ENCODE data around the gene TPT1.
"Not testable (repeated sequence)": the region's sequence is repeated elsewhere in the genome, so short reads cannot be mapped to it uniquely, and the experiment has no call there.

Gene TPT1

GRCh38 chr13:45356966-45357672, 16.1 kb upstream of the TPT1 start:
- H3K9me3 Mint-ChIP-seq, result no peaks in the 10 kb centered on the region
- H3K36me3 Mint-ChIP-seq (ENCODE audit: insufficient read depth), result peaks cover 49% of the 10 kb centered on the region
- peak overlapping the region; percentile 53 to 92 for H3K27ac Mint-ChIP-seq
- no peak overlapping the region for H3K4me3 Mint-ChIP-seq
- DNase-seq, result no peak
- H3K27me3 Mint-ChIP-seq, result no peaks in the 10 kb centered on the region
- peaks cover 9 to 16% of the 10 kb centered on the region in 2 donors for H3K4me1 Mint-ChIP-seq (ENCODE audit: low read depth in 2 of 2)
- peak; percentile 27 for ATAC-seq (replicated peaks)

- peaks cover 63% of the 10 kb centered on the region for H3K36me3 Mint-ChIP-seq (ENCODE audit: insufficient read depth)
- no peaks in the 10 kb centered on the region for H3K27me3 Mint-ChIP-seq
- H3K9me3 Mint-ChIP-seq, result no peaks in the 10 kb centered on the region
- H3K4me3 Mint-ChIP-seq, result no peak overlapping the region
- DNase-seq, result no peak
- H3K4me1 Mint-ChIP-seq (ENCODE audit: low read depth in 2 of 2), result peaks cover 8 to 18% of the 10 kb centered on the region in 2 donors
- no peak for ATAC-seq (replicated peaks)
- peak overlapping the region in 1 of 2 donors; percentile 62 for H3K27ac Mint-ChIP-seq
Observed at GRCh38 chr13:45353895-45354294, 12.9 kb upstream of the TPT1 start.

DNA sequence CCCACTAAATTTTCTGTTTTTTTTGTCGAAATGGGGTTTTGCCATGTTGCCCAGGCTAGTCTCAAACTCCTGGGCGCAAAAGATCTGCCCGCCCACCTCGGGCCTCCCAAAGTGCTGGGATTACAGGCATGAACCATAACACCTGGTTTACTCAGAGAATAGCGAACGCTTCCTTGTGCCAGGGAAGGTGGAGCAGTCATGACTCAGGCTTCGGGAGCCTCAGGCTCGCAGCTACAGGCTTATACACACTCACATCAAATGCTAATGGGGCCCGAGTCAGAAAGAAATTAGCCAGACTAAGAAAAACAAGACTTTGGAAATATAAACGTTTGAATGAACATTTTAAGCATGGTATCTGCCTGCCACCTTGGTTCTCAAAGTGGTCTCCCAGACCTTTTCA, 11.0 kb upstream of the TPT1 start:
- no peak overlapping the region for H3K27ac Mint-ChIP-seq
- H3K4me1 Mint-ChIP-seq (ENCODE audit: low read depth in 2 of 2), result peaks cover 2 to 18% of the 10 kb centered on the region in 2 donors
- peaks cover 64% of the 10 kb centered on the region for H3K36me3 Mint-ChIP-seq (ENCODE audit: insufficient read depth)
- no peaks in the 10 kb centered on the region for H3K27me3 Mint-ChIP-seq
- DNase-seq (no peak), ATAC-seq (replicated peaks) (no peak)
- no peak overlapping the region for H3K4me3 Mint-ChIP-seq
- H3K9me3 Mint-ChIP-seq, result no peaks in the 10 kb centered on the region

GRCh38 chr13:45350152-45350551, 9.2 kb upstream of the TPT1 start:
- Mint-ChIP-seq H3K27ac (no peak overlapping the region), H3K4me1 (ENCODE audit: low read depth in 2 of 2) (peaks cover 2 to 11% of the 10 kb centered on the region in 2 donors), H3K9me3 (no peaks in the 10 kb centered on the region), H3K27me3 (no peaks in the 10 kb centered on the region), H3K4me3 (no peak overlapping the region), H3K36me3 (ENCODE audit: insufficient read depth) (peaks cover 79% of the 10 kb centered on the region)
- DNase-seq (no peak), ATAC-seq (replicated peaks) (no peak)

- peaks cover 82% of the 10 kb centered on the region for H3K36me3 Mint-ChIP-seq (ENCODE audit: insufficient read depth)
- no peak overlapping the region for H3K4me3 Mint-ChIP-seq
- no peaks in the 10 kb centered on the region for H3K27me3 Mint-ChIP-seq
- no peak overlapping the region for H3K27ac Mint-ChIP-seq
- H3K9me3 Mint-ChIP-seq, result no peaks in the 10 kb centered on the region
- DNase-seq (no peak), ATAC-seq (replicated peaks) (no peak)
- peaks cover 2 to 15% of the 10 kb centered on the region in 2 donors for H3K4me1 Mint-ChIP-seq (ENCODE audit: low read depth in 2 of 2)
Observed at GRCh38 chr13:45349438-45349837, 8.5 kb upstream of the TPT1 start.

- H3K27me3 Mint-ChIP-seq; H3K27ac Mint-ChIP-seq; DNase-seq; H3K4me3 Mint-ChIP-seq; ATAC-seq (replicated peaks); H3K9me3 Mint-ChIP-seq: not testable (repeated sequence)
- H3K4me1 Mint-ChIP-seq (ENCODE audit: low read depth in 2 of 2), result peaks cover 4 to 32% of the 10 kb centered on the region in 2 donors
- H3K36me3 Mint-ChIP-seq (ENCODE audit: insufficient read depth), result peaks cover 61% of the 10 kb centered on the region
Observed at GRCh38 chr13:45344064-45344463, 3.1 kb upstream of the TPT1 start.

GRCh38 chr13:45343102-45343501, 2.1 kb upstream of the TPT1 start:
- not testable (repeated sequence) for H3K27me3 Mint-ChIP-seq; H3K9me3 Mint-ChIP-seq; ATAC-seq (replicated peaks); DNase-seq; H3K4me3 Mint-ChIP-seq
- Mint-ChIP-seq H3K4me1 (ENCODE audit: low read depth in 2 of 2) (peaks cover 14 to 41% of the 10 kb centered on the region in 2 donors), H3K36me3 (ENCODE audit: insufficient read depth) (peaks cover 66% of the 10 kb centered on the region), H3K27ac (peak overlapping the region in 1 of 2 donors; percentile 98)

DNA sequence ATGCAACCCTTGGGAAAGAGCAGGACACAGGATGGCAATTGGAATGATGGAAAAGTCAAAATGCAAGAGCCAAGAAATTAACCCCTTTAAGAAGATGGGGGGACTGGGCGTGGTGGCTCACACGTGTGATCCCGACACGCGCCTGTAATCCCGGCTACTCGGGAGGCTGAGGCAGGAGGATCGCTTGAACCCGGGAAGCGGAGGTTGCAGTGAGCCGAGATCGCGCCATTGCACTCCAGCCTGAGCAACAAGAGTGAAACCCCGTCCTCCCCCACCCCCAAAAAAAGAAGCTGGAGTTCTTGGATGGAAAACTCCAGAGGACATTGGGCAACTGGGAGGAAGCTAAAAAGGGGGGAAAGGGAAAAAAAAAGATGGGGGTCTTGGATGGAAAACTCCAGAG, 1.7 kb upstream of the TPT1 start:
- not testable (repeated sequence) for ATAC-seq (replicated peaks); H3K9me3 Mint-ChIP-seq; H3K27me3 Mint-ChIP-seq; DNase-seq
- Mint-ChIP-seq H3K36me3 (ENCODE audit: insufficient read depth) (peaks cover 70% of the 10 kb centered on the region), H3K4me3 (peak overlapping the region; percentile 96 to 97), H3K4me1 (ENCODE audit: low read depth in 2 of 2) (peaks cover 15 to 45% of the 10 kb centered on the region in 2 donors), H3K27ac (peak overlapping the region in 1 of 2 donors; percentile 98)

GRCh38 chr13:45341799-45342500, 967 bp upstream of the TPT1 start:
- ATAC-seq (replicated peaks) (no peak), DNase-seq (no peak)
- H3K36me3 Mint-ChIP-seq (ENCODE audit: insufficient read depth), result peaks cover 71% of the 10 kb centered on the region
- peak overlapping the region; percentile 96 to 97 for H3K4me3 Mint-ChIP-seq
- no peaks in the 10 kb centered on the region for H3K27me3 Mint-ChIP-seq
- peaks cover 21 to 48% of the 10 kb centered on the region in 2 donors for H3K4me1 Mint-ChIP-seq (ENCODE audit: low read depth in 2 of 2)
- H3K27ac Mint-ChIP-seq, result peak overlapping the region; percentile 98
- H3K9me3 Mint-ChIP-seq, result no peaks in the 10 kb centered on the region

DNA sequence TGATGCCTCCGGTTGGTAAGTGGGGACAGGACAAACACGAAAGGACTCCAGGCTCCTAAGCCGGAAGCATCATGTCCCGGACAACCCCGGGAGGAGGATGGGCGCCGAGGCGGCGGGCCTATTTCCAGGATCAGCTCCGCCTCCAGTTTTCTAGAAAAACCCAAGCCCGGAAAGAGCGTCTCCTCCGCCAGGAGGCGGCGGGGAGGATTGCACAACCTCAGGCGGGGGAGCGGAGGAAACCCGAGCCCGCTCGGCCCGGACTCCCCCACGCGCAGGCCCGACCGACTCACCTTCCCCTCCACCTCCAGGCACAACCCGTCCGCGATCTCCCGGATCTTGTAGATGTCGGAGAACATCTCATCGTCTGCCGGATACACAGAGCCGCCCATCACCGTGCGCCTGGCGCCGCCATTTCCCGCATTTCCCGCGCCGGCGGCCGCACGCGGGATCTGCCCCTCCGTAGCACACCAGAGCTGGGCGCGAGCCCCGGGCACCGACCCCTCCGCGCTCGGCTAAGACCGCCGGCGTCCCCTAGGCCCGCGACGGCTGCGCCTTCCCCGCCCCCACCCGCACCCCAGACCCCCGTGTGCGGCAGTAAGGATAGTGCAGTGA, 455 bp downstream of the TPT1 start:
- peaks cover 35 to 59% of the 10 kb centered on the region in 2 donors for H3K4me1 Mint-ChIP-seq (ENCODE audit: low read depth in 2 of 2)
- H3K27me3 Mint-ChIP-seq, result no peaks in the 10 kb centered on the region
- DNase-seq (peak; percentile 75 to 77 (median 77)), ATAC-seq (replicated peaks) (peak; percentile 56)
- H3K27ac Mint-ChIP-seq, result peak overlapping the region; percentile 98
- H3K9me3 Mint-ChIP-seq, result no peaks in the 10 kb centered on the region
- peaks cover 71% of the 10 kb centered on the region for H3K36me3 Mint-ChIP-seq (ENCODE audit: insufficient read depth)
- H3K4me3 Mint-ChIP-seq, result peak overlapping the region; percentile 96 to 97

DNA sequence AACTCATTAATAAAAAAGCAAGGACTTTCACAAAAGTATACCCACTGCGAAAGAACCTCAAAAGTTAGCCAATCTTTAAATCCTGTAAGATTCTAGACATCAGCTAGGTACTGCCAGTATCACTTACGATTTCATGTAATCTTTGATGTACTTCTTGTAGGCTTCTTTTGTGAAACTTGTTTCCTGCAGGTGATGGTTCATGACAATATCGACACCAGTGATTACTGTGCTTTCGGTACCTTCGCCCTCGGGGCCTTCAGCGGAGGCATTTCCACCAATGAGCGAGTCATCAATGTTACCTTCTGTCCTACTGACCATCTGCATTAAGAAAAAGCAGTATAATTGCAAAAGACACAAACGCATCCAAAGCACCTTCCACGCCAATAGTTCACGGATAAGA, 1.1 kb downstream of the TPT1 start:
- Mint-ChIP-seq H3K27ac (peak overlapping the region; percentile 98), H3K9me3 (no peaks in the 10 kb centered on the region), H3K27me3 (no peaks in the 10 kb centered on the region), H3K4me3 (peak overlapping the region; percentile 96 to 97), H3K36me3 (ENCODE audit: insufficient read depth) (peaks cover 69% of the 10 kb centered on the region), H3K4me1 (ENCODE audit: low read depth in 2 of 2) (peaks cover 42 to 66% of the 10 kb centered on the region in 2 donors)
- DNase-seq (peak in 2 of 3 experiments; percentile 8 to 16), ATAC-seq (replicated peaks) (no peak)

DNA sequence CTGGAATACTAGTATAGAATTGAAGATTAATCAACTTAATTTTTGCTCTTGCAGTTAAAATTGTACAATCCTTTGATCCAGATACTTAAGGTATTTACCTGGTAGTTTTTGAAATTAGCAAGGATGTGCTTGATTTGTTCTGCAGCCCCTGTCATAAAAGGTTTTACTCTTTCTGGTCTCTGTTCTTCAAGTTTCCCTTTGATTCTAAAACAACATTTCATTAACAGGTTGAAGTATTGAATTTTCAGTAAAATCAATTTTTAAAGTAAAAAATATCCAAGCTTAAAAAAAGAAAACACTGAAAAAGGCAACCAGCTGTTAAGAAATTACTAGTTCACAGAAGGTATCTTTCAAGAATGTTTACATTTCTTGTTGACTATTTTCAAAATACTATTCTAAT, 1.6 kb downstream of the TPT1 start:
- DNase-seq (no peak), ATAC-seq (replicated peaks) (no peak)
- Mint-ChIP-seq H3K4me1 (ENCODE audit: low read depth in 2 of 2) (peaks cover 46 to 67% of the 10 kb centered on the region in 2 donors), H3K27me3 (no peaks in the 10 kb centered on the region), H3K36me3 (ENCODE audit: insufficient read depth) (peaks cover 69% of the 10 kb centered on the region), H3K9me3 (no peaks in the 10 kb centered on the region), H3K4me3 (peak overlapping the region; percentile 96 to 97), H3K27ac (peak overlapping the region; percentile 98)

DNA sequence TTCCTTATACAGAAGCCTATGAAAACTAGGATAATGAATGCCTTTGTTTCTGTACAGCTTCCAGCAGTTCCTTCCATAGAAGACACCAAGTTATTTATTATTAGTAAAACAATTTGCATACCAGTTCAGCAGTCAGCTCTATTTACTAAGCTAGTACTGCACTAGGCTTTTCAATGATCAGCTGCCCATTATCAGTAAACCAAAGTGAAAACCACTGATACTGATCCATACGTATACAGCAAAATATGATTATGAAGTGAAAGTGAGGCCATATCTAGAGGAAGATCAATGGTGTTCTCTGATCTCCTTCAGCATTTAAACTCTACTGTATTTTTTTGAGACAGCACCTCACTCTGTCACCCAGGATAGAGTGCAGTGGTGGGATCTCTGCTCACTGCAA, 3.2 kb downstream of the TPT1 start:
- H3K4me3 Mint-ChIP-seq, result peak overlapping the region; percentile 96 to 97
- peaks cover 58 to 81% of the 10 kb centered on the region in 2 donors for H3K4me1 Mint-ChIP-seq (ENCODE audit: low read depth in 2 of 2)
- H3K9me3 Mint-ChIP-seq, result no peaks in the 10 kb centered on the region
- no peaks in the 10 kb centered on the region for H3K27me3 Mint-ChIP-seq
- DNase-seq (no peak), ATAC-seq (replicated peaks) (no peak)
- peaks cover 71% of the 10 kb centered on the region for H3K36me3 Mint-ChIP-seq (ENCODE audit: insufficient read depth)
- peak overlapping the region; percentile 5 to 38 for H3K27ac Mint-ChIP-seq

Measured in effector memory CD8-positive, alpha-beta T cell (primary cell).